Astrocyte (in vitro differentiated cells and primary cell): ENCODE results near the gene PHF19. TPM values are rescaled to one million over a fixed set of nuclear protein-coding genes. Genes with fewer than 3 reads are reported as not detected.

Experiments used
- DNase-seq: peaks from one replicate; pipeline ENCODE4 v3.0.0-alpha.2; 2010; ENCODE audit warnings: low read depth
- FAIRE-seq: peaks from 2 replicates; lab custom pipeline; 2011; peaks lifted over from hg19 to GRCh38; lab: Jason Lieb, UNC
- H2AFZ ChIP-seq: 2 replicates; pipeline ENCODE4 v1.6.0; 2012; ENCODE audit warnings: low read depth, low read length, inconsistent platforms
- H3K27ac ChIP-seq: 2 replicates; pipeline ENCODE4 v1.5.1; 2011; ENCODE audit warnings: low read depth, low read length, inconsistent platforms
- H3K27me3 ChIP-seq: 2 replicates; pipeline ENCODE4 v1.6.0; 2011; ENCODE audit warnings: low read length, inconsistent platforms; ENCODE audit not compliant: insufficient read depth
- H3K36me3 ChIP-seq: 2 replicates; pipeline ENCODE4 v1.5.1; 2011; ENCODE audit warnings: low read length, inconsistent platforms; ENCODE audit not compliant: insufficient read depth
- H3K4me1 ChIP-seq: 2 replicates; pipeline ENCODE4 v1.5.1; 2011; ENCODE audit warnings: low read length, inconsistent platforms; ENCODE audit not compliant: insufficient read depth
- H3K4me2 ChIP-seq: 2 replicates; pipeline ENCODE4 v1.6.0; 2012; ENCODE audit warnings: low read length, inconsistent platforms
- H3K4me3 ChIP-seq: 2 replicates; pipeline ENCODE4 v1.5.1; 2011; ENCODE audit warnings: low read depth, mild to moderate bottlenecking, low read length, inconsistent platforms; ENCODE audit not compliant: insufficient read depth
- H3K79me2 ChIP-seq: 2 replicates; pipeline ENCODE4 v1.6.0; 2012; ENCODE audit warnings: mild to moderate bottlenecking, low read length, inconsistent platforms; ENCODE audit not compliant: insufficient read depth
- H3K9ac ChIP-seq: 2 replicates; pipeline ENCODE4 v1.6.0; 2012; ENCODE audit warnings: mild to moderate bottlenecking, low read length, inconsistent platforms
- H3K9me3 ChIP-seq: 2 replicates; pipeline ENCODE4 v1.5.1; 2012; ENCODE audit warnings: low read depth, mild to moderate bottlenecking, low read length, inconsistent platforms; ENCODE audit not compliant: insufficient read depth
- H4K20me1 ChIP-seq: 2 replicates; pipeline ENCODE4 v1.6.0; 2012; ENCODE audit warnings: low read length, inconsistent platforms; ENCODE audit not compliant: insufficient read depth
- H3K27ac Mint-ChIP-seq: one replicate; pipeline ENCODE4 v1.8.0; 2021; ENCODE audit warnings: mild to moderate bottlenecking, mixed read lengths; ENCODE audit not compliant: unreplicated experiment
- H3K27me3 Mint-ChIP-seq: one replicate; pipeline ENCODE4 v1.8.0; 2021; ENCODE audit warnings: low read depth, mixed read lengths; ENCODE audit not compliant: unreplicated experiment
- H3K36me3 Mint-ChIP-seq: one replicate; pipeline ENCODE4 v1.8.0; 2021; ENCODE audit warnings: low read depth, mixed read lengths; ENCODE audit not compliant: unreplicated experiment
- H3K4me1 Mint-ChIP-seq: one replicate; pipeline ENCODE4 v1.8.0; 2021; ENCODE audit warnings: low read depth, mixed read lengths; ENCODE audit not compliant: unreplicated experiment
- H3K4me3 Mint-ChIP-seq: one replicate; pipeline ENCODE4 v1.8.0; 2021; ENCODE audit warnings: mild to moderate bottlenecking, moderate library complexity, mixed read lengths; ENCODE audit not compliant: unreplicated experiment
- H3K9me3 Mint-ChIP-seq: one replicate; pipeline ENCODE4 v1.8.0; 2021; ENCODE audit warnings: mild to moderate bottlenecking, mixed read lengths; ENCODE audit not compliant: unreplicated experiment
- EZH2 ChIP-seq: IDR thresholded peaks from 2 replicates; pipeline ENCODE4 v1.6.1; 2012; ENCODE audit warnings: mild to moderate bottlenecking, low read length, inconsistent platforms; ENCODE audit not compliant: insufficient read depth
- total RNA-seq: library from RNA; stranded (reverse); gene quantifications from 2 replicates; pipeline ENCODE4 v1.2.1, GENCODE V29; 2021
- TF ChIP-seq, protein P1 (sequence below): IDR thresholded peaks from 2 replicates; pipeline ENCODE4 v1.5.1; 2011; ENCODE audit warnings: low read depth, mild to moderate bottlenecking, inconsistent platforms, low read length, moderate library complexity; ENCODE audit not compliant: insufficient read depth

PHF19 gene
- total RNA-seq, 1 donor from 2014 or later: 19.5 TPM

DNA sequence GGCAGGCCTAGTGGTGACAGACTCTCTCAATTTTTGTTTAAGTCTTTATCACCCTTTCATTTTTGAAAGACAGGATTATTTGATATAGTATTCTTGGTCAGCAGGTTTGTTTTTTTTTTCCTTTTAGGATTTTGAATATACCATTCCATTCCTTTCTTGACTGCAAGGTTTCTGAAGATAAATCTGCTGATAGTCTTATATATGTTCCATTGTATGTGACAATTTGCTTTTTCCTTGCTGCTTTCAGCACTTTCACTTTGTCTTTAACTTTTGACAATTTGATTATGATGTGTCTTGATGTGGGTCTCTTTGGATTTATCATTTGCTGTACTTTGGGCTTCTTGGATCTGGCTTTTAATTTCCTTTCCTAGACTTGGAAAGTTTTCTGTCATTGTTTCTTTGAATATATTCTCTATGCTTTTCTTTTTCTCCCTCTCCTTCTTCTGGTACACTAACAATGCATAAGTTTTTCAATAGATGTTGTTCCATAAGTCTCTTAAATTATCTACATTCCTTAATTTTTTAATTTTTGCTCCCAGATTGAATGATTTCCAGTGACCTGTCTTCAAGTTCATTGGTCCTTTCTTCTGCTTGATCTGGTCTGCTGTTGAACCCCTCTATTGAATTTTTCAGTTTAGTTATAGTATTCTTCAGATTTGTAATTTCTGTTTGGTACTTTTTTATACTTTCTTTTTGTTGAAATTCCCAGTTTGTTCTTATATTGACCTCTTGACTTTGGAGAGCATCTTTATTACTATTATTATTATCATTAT is 69.2 kb downstream of the PHF19 start:
- H2AFZ ChIP-seq: no peak overlapping the region
- no peak overlapping the region for H3K27ac Mint-ChIP-seq

More for the DNA sequence above, 69.2 kb downstream of the PHF19 start:
- Histone ChIP-seq H3K4me3 (no peak overlapping the region), H3K4me2 (no peak overlapping the region), H3K4me1 (no peaks in the 10 kb centered on the region), H3K27ac (no peak overlapping the region), H3K9ac (no peak overlapping the region), H3K36me3 (no peaks in the 10 kb centered on the region), H4K20me1 (no peaks in the 10 kb centered on the region), H3K9me3 (peaks cover 4% of the 10 kb centered on the region), H3K79me2 (no peaks in the 10 kb centered on the region), H3K27me3 (no peaks in the 10 kb centered on the region)
- FAIRE-seq (no peak), DNase-seq (no peak)
- H3K9me3 Mint-ChIP-seq: peaks cover 31% of the 10 kb centered on the region
- TF ChIP-seq, protein P1, sequence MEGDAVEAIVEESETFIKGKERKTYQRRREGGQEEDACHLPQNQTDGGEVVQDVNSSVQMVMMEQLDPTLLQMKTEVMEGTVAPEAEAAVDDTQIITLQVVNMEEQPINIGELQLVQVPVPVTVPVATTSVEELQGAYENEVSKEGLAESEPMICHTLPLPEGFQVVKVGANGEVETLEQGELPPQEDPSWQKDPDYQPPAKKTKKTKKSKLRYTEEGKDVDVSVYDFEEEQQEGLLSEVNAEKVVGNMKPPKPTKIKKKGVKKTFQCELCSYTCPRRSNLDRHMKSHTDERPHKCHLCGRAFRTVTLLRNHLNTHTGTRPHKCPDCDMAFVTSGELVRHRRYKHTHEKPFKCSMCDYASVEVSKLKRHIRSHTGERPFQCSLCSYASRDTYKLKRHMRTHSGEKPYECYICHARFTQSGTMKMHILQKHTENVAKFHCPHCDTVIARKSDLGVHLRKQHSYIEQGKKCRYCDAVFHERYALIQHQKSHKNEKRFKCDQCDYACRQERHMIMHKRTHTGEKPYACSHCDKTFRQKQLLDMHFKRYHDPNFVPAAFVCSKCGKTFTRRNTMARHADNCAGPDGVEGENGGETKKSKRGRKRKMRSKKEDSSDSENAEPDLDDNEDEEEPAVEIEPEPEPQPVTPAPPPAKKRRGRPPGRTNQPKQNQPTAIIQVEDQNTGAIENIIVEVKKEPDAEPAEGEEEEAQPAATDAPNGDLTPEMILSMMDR: no peak
- TF ChIP-seq EZH2: no peak
- H3K4me3 Mint-ChIP-seq: no peak overlapping the region
- H3K27me3 Mint-ChIP-seq: no peaks in the 10 kb centered on the region
- peaks cover 20% of the 10 kb centered on the region for H3K36me3 Mint-ChIP-seq
- no peaks in the 10 kb centered on the region for H3K4me1 Mint-ChIP-seq

Other genes starting within 250 kb of the PHF19 start
- 12.1 and 17.7 TPM in 2 replicates for gene MEGF9, start 162.7 kb downstream of the PHF19 start, total RNA-seq
- gene FBXW2, start 83.8 kb downstream of the PHF19 start, total RNA-seq: 65.0 and 65.7 TPM in 2 replicates
- 66.2 and 78.1 TPM in 2 replicates for gene PSMD5, start 34.3 kb downstream of the PHF19 start, total RNA-seq
- gene TRAF1, start 49.6 kb upstream of the PHF19 start, total RNA-seq: 4.2 and 4.7 TPM in 2 replicates
- 0.41 and 1.1 TPM in 2 replicates for gene C5, start 173.1 kb upstream of the PHF19 start, total RNA-seq
- 4.4 and 4.6 TPM in 2 replicates for gene CNTRL, start 197.8 kb upstream of the PHF19 start, total RNA-seq